Fibroblast of gingiva (primary cell): ENCODE results near the gene CD209.
"Not testable (repeated sequence)": the region's sequence is repeated elsewhere in the genome, so short reads cannot be mapped to it uniquely, and the experiment has no call there.

Experiments used
- DNase-seq: peaks from one replicate; pipeline ENCODE4 v3.0.0-alpha.2; 2011; ENCODE audit warnings: low read depth

CD209 gene, protein sequence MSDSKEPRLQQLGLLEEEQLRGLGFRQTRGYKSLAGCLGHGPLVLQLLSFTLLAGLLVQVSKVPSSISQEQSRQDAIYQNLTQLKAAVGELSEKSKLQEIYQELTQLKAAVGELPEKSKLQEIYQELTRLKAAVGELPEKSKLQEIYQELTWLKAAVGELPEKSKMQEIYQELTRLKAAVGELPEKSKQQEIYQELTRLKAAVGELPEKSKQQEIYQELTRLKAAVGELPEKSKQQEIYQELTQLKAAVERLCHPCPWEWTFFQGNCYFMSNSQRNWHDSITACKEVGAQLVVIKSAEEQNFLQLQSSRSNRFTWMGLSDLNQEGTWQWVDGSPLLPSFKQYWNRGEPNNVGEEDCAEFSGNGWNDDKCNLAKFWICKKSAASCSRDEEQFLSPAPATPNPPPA

DNA sequence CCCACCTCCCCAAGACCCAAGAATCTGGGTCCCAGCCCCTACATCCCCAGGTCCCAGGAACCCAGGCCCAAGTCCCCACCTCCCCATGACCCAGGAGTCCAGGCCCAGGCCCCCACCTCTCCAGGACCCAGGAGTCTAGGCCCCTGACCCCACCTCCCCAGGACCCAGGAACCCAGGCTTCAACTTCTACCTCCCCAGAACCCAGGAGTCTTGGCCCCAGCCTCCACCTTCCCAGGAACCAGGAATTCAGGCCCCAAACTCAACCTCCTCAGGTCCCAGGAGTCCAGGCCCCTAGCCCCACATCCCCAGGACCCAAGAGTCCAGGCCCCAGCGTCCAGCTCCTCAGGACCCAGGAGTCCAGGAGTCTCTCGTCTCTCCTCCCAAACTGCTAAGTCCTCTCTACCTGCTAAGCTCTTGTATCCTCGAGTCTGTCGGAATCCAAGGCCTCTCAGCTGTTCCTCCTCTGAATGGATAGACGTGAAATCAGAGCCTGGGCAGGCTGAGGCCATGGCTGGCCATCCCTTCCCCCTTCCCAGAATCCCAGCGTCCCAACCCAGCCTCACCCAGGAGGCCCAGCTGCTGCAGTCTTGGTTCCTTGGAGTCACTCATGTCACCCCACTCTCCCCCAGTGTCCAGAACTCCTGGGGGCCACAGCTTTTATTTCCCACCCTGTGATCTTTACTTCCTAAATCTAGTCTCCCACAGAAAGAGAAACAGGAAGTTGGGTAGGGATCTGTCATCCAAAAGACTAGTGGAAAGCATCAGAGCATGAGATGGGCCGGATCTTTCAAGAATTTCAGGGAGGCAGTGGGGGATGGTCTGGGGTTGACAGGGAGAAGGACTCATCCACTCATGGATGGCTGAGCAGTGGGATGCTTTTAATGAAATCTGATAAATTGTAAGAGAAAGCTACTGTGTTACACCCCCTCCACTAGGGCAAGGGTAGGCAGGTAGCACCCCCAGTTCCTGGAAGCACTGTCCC lies at the start of gene CD209:
Gene CD209 (minus strand): TSS at position 632 of the 982 bp plus-strand sequence. CDS start 23 bp downstream, at position 609.
- DNase-seq = no peak

DNA sequence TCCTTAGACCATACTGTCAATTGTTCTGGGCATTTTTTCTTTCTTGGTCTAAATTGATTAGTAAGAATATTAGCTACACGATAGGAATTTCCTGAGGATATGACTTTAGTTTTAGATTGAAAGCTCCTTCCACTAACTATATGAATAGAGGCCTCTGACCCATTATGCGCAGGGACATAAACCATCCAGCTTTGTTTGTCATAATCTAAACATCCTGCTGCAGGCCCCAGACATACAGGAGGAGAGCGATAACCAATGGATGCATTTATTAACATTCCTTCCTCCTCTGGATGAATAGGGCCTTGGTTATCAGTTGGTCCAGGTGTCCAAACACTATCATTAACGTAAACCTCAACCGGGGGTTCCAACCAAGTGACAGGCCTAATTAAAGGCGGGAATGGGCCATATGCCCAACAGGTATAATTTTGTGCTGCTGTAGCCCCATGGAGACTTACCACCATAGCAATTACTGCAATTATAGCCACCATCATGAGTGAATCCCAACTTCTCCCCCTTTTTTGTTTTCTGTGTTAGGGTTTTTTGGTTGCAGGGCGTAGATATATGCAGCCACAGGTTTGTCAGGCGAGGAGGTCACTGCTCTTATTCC lies 48.3 kb upstream of the CD209 start:
- no peak for DNase-seq

DNA sequence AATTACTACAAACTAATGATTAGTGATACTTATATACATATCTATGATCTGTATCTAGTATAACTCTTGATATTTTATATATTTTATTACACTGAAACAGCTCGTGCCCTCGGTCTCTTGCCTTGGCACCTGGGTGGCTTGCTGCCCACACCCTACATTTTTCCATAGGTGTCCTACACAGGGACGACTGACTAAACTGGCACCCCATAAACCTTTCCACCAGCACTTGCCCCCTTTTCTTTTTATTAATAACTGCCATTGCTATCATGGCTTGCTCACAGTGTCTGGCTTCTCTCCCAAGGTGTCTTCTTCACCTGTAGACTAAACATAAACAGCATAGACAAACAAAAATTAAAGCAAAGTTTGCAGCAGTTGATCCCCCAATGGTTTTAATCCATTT lies 46.2 kb upstream of the CD209 start:
- DNase-seq = no peak

GRCh38 chr19:7792701-7793100 lies 45.4 kb upstream of the CD209 start:
- DNase-seq = not testable (repeated sequence)

- DNase-seq = no peak
Observed at GRCh38 chr19:7792281-7792680, 44.9 kb upstream of the CD209 start.

DNA sequence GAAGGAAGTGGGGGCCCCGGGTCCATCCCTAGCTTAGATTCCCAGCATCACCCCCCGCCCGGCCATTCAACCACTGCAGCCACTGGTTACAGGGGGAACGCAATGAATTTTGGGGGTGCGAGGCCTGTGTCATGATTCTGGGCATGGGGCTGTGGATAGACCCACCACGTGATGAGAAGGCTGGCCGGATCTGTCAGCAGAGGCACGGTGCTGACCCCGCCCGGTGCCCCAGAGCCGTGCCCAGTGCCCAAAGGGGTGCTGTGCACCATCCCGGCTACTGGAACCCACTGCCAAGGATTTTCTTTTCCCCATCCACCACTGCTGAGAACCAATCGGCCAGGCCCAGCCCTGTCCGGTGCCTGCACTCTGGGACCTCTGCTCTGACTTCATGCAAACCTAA lies 43.1 kb upstream of the CD209 start:
- DNase-seq = no peak

DNA sequence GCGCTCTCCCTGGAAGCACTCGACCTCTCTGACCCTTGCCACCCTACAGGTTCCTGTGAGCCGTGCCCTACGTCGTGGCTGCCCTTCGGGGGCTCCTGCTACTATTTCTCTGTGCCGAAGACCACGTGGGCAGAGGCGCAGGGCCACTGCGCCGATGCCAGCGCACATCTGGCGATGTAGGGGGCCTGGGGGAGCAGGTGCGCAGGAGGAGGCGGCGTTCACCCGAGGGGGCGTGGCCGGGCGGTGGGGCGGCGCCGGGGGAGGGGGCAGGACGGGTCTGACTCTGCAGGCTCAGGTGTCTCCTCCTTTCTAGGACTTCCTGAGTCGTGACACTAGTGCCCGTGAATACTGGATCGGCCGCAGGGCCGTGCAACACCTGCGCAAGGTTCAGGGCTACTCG lies 42.1 kb upstream of the CD209 start:
- DNase-seq = no peak

- no peak for DNase-seq
Observed at GRCh38 chr19:7788933-7789323, 41.6 kb upstream of the CD209 start.

DNA sequence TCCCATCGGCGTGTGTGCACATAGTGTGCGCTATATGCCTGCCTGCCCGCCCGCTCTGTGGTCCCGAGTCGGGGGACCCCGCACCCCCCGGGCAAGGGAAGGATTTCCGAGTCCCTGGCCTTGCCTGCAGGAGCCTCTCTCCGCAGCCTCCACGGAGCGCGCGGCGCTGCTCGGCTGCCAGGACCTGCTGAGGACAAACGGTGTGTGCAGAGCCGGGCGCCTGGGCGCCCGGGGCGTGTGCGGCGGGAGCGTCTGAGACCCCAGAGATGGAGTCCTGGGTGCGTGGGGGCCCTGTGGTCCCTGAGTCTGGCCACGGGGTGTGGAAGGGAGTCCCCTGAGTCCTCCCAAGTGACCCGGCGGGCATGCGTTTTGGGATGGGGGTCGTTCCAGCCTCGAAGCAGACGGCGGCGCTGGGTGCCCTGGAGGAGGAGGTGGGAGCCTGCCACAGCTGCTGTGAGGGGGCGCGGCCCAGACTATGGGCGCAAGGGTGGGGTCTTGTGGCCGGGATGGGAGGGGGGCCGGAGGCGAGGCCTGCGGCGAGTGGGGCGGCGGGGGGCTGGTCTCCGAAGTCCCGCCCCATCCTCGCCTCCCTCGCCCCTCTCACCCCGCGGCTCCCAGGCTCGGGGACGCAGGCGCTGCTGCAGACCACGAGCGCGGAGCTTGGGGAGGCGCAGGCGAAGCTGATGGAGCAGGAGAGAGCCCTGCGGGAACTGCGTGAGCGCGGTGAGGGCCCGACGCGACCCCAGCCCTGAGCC lies 41.0 kb upstream of the CD209 start:
- no peak for DNase-seq

DNA sequence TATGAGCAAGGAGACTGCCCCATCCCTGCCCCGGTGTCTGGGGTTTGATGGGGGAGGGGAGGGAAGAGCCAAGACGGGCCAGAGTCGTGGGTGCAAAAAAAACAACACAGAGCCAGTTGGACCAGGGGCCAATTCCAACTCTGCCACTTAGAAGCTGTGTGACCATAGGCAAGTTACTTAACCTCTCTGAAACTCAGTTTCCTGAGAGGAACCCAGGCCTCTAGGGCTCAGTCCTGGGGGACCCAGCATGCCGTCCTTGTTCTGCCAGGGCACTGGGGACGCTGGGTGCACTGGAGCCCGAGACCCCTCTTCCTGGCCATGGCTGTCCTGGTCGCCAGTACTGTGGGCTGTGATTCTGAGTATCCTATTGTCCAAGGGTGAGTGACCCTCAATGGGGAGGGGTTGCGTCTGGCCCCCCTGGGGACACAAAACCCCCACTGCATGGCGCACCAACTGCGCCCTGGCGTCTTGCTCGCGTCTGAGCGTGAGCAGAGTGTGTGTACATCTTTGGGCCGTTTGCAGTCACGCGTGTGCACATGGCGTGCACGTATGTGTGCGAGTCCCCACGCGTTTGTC lies 40.4 kb upstream of the CD209 start:
- DNase-seq = no peak

DNA sequence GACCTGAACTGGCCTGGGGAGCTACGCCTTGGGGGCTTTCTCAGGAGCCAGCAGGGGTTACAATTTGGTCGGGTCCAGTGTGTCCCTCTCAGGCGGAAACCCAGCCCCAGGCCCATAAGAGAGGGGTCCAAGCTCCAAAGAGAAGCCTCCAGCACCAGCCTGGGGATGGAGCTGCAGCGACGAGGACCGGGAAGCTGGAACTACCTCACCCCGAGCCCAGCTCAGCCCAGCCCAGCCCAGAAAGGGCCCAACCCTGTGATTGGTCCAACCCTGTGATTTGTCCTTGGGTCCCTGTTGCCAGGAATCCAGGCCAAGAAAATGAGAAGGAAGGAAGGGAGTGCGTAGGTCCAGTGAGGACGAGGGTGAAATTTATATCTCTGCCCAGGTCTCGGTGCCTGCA lies 39.8 kb upstream of the CD209 start:
- DNase-seq = no peak

DNA sequence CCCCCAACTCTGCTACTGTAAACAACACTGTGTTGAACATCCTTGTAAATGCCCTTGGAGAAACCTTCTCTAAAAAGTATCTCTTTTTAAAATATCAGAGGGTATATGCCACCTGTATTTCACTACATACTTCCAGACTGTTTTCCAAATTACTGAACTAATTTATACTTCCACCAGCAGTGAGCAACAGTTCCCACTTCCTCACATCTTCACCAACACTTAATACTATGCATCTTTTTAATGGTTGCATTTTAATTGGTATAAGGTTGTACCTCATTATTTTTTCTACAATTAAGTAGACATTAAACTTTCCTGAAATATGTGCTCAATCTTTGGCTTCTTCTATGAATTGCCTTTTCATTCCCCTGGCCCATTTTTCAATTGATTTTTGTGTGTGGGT lies 37.5 kb upstream of the CD209 start:
- no peak for DNase-seq

- DNase-seq = peak; percentile 14
Observed at GRCh38 chr19:7783991-7784423, 36.7 kb upstream of the CD209 start.

DNA sequence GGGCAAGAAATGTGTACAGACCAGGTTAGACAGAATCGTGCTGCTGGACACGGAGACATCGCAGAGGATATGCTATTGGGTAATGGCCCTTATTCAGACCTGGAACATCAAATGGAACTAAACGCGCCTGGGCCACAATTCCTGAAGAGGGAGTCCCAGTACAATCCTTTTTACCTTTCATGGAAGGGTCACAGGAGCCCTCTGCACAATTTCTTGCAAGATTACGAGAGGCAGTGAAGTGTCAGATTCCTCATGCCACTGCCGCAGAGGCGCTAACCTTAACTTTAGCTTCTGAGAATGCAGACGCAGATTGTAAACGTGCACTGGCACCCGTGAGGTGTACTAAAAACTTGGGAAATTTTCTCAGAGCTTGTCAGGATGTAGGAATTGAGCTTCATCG lies 33.8 kb upstream of the CD209 start:
- DNase-seq = no peak

DNA sequence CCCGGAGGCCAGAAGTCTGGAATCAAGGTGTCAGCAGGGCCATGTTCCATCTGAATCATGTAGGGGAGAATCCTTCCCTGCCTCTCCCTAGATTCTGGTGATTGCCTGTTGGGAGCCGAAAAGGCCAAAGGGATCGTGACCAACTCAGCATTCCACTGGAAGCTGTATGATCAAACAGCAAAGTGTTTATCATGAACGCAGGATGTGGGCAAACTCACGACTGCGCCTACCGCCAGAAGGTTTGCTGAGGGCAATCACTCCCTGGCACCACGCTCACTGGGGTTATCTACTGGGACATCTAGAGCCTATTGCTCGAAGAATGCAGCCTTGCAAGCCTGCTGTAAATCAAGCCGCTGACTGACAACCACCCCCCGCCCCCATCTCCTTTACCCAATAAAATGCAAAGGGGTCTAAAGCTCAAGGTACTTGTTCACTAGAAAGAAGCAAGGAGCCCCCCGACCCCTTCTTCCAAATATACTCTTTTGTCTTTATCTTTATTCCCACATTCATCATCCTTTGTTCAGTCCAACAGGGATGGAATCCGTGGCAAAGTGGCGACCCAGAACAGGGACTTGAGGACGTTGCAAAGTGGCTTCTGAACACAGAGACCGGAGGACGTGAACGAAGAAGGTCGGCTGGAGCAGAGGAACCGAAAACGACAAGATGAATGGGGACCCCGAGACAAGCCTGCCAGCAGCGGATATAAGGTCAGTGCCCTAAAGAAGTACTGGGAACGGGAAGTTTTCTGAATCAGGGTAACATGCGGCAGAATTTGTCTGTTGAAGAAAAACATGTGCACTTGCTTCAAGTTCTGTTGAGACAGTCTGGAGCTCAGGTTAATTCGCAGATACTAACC lies 32.5 kb upstream of the CD209 start:
- DNase-seq = no peak

- DNase-seq = no peak
Observed at GRCh38 chr19:7778081-7778480, 30.7 kb upstream of the CD209 start.

DNA sequence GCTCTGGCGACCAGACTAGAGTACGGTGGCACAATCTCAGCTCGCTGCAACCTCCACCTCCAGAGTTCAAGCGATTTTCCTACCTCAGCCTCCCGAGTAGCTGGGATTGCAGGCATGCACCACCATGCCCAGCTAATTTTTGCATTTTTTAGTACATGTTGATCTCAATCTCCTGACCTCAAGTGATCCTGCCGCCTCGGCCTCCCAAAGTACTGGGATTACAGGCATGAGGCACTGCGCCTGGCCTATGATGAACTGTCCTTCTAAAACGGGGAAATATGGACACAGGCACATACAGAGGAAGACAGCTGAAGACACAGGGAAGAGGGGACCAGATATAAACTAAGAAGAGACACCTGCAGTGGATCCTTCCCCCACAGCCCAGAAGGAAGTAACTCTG lies 28.4 kb upstream of the CD209 start:
- DNase-seq = no peak

DNA sequence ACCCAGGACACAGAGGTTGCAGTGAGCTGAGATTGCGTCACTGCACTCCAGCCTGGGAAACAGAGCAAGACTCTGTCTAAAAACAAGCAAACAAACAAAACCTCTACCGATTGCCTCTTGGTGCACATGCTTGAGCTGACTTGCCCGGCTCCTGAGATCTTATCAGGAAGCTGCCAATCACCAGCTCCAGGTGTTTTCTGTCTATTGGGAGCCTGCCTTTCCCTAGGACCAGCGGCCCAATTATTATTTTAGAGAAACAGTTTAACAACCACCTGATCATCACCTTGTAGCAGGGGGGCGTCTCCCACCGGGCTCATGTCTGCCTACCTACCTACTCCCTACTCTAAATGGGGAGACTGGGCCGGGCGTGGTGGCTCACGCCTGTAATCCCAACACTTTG lies 26.5 kb upstream of the CD209 start:
- DNase-seq = no peak

DNA sequence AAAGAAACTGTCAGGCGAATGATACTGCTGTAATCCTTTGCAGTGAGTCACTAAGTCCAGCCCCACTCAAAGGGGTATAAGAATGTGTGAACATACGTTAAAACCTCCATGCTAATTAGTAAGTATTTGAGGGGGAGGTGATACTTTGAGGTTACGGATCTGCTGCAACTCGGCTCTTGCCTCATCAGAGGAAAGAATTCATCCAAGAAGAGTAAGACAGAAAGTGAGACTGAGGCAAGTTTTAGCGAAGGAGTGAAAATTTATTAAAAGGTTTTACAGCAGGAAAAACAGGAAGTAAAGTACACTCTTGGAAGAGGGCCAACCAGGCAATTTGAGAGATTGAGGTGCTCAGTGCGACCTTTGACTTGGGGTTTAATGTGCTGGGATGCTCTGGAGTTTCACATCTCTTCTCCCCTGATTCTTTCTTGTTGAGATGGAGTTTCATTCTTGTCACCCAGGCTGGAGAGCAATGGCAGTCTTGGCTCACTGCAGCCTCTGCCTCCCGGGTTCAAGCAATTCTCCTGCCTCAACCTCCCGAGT lies 25.5 kb upstream of the CD209 start:
- no peak for DNase-seq

DNA sequence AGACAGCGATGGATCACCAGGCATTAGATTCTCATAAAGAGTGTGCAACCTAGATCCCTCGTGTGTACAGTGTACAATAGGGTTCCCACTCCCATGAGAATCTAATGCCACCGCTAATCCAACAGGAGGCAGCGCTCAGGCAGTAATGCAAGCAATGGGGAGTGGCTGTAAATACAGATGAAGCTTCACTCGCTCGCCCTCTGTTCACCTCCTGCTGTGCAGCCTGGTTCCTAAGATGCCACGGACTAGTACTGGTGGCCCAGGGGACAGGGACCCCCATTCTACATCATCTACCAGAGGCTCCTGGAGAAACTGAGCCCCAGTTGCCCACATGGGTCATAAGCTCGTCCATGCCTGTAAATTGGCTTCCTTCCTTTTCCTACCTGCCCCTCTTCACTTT lies 23.7 kb upstream of the CD209 start:
- DNase-seq = no peak
